ENCODE data around the gene SGCA. TPM values are rescaled to one million over a fixed set of nuclear protein-coding genes. Genes with fewer than 3 reads are reported as not detected.

Gene SGCA
- total RNA-seq, 3 donors from 2014 or later: not detected

- ATAC-seq (no peak), DNase-seq (no peak)
- no peaks in the 10 kb centered on the region for H3K9me3 Mint-ChIP-seq
- H3K4me1 Mint-ChIP-seq (ENCODE audit: low read depth): peaks cover 59% of the 10 kb centered on the region
- peaks cover 70% of the 10 kb centered on the region for H3K36me3 Mint-ChIP-seq (ENCODE audit: insufficient read depth)
- peak overlapping the region; percentile 24 for H3K4me3 Mint-ChIP-seq
- H3K27me3 Mint-ChIP-seq (ENCODE audit: low read depth): no peaks in the 10 kb centered on the region
Measured at GRCh38 chr17:50141026-50141744, 24.6 kb upstream of the SGCA start.

- ATAC-seq (no peak), DNase-seq (no peak)
- Mint-ChIP-seq H3K36me3 (ENCODE audit: insufficient read depth) (peaks cover 65% of the 10 kb centered on the region), H3K4me3 (peak overlapping the region; percentile 24), H3K27me3 (ENCODE audit: low read depth) (no peaks in the 10 kb centered on the region), H3K9me3 (no peaks in the 10 kb centered on the region), H3K4me1 (ENCODE audit: low read depth) (peaks cover 64% of the 10 kb centered on the region)
Measured at GRCh38 chr17:50141745-50142110, 24.1 kb upstream of the SGCA start.

DNA sequence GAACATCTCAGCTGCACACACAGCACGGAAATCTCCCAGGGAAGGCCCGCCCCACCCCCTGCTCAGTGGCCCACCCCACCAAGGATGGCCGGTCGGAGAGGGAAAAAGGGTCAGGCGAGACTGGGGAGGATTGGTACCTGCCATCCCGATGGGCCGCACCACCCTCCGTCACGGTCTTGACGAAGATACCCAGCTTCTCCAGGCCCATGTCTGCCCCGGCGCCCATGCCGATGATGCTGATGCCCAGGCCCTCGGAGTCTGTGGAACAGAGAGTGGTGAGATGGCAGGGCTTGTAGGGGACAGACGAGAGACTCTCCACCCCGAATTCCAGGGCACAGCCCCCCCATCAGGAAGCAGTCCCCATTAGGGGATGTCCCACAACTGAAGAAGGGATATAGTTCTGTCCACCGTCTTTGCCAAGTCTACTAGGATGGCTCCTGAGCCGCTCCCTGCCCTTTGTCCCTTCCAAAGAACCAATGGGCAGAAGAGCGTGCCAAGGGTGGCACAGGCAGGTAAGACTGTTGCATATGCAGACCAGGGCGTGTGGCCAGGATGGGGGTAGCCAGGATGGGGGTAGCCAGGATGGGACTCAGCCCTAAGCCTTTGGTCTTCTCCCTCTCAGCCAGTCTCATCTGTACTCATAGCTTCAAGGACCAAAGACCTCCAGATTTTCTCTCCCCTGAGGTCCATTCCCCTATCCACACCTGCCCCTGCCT, 22.2 kb upstream of the SGCA start:
- no peak for DNase-seq
- Mint-ChIP-seq H3K4me1 (ENCODE audit: low read depth) (peaks cover 79% of the 10 kb centered on the region), H3K4me3 (no peak overlapping the region), H3K36me3 (ENCODE audit: insufficient read depth) (peaks cover 53% of the 10 kb centered on the region), H3K27me3 (ENCODE audit: low read depth) (no peaks in the 10 kb centered on the region), H3K9me3 (no peaks in the 10 kb centered on the region)
- ATAC-seq: no peak

DNA sequence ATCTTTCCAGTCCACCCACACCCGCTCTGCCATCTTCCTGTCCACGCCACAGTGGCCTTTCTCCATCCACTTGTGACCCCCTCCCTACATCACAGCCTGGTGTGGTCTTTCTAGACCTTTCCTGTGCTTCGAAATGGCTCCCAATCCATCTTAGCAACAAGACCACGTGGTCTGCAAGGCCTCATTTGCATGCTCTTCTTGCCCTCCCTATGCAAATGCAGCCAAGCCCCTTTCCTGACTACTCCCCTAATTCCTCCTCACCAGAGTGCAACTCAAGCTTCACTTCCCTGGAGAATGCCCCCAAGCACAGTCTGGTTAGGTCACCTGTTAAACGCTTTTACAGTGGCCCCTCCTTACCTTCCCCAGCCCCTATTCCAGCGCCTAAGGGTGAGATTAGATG, 21.4 kb upstream of the SGCA start:
- no peak for ATAC-seq
- no peak for DNase-seq
- no peak overlapping the region for H3K4me3 Mint-ChIP-seq
- peaks cover 80% of the 10 kb centered on the region for H3K4me1 Mint-ChIP-seq (ENCODE audit: low read depth)
- no peaks in the 10 kb centered on the region for H3K9me3 Mint-ChIP-seq
- peaks cover 50% of the 10 kb centered on the region for H3K36me3 Mint-ChIP-seq (ENCODE audit: insufficient read depth)
- H3K27me3 Mint-ChIP-seq (ENCODE audit: low read depth): no peaks in the 10 kb centered on the region

- ATAC-seq (no peak), DNase-seq (no peak)
- H3K36me3 Mint-ChIP-seq (ENCODE audit: insufficient read depth): peaks cover 43% of the 10 kb centered on the region
- H3K9me3 Mint-ChIP-seq: no peaks in the 10 kb centered on the region
- peaks cover 74% of the 10 kb centered on the region for H3K4me1 Mint-ChIP-seq (ENCODE audit: low read depth)
- peak overlapping the region; percentile 62 for H3K4me3 Mint-ChIP-seq
- no peaks in the 10 kb centered on the region for H3K27me3 Mint-ChIP-seq (ENCODE audit: low read depth)
Measured at GRCh38 chr17:50144845-50145531, 20.8 kb upstream of the SGCA start.

- Mint-ChIP-seq H3K4me1 (ENCODE audit: low read depth) (peaks cover 67% of the 10 kb centered on the region), H3K36me3 (ENCODE audit: insufficient read depth) (peaks cover 38% of the 10 kb centered on the region), H3K27me3 (ENCODE audit: low read depth) (no peaks in the 10 kb centered on the region), H3K4me3 (peak overlapping the region; percentile 62), H3K9me3 (no peaks in the 10 kb centered on the region)
- DNase-seq (no peak), ATAC-seq (no peak)
Measured at GRCh38 chr17:50145532-50146229, 20.1 kb upstream of the SGCA start.

- DNase-seq: peak; percentile 25
- Mint-ChIP-seq H3K9me3 (no peaks in the 10 kb centered on the region), H3K4me3 (peak overlapping the region; percentile 91), H3K27me3 (ENCODE audit: low read depth) (no peaks in the 10 kb centered on the region), H3K4me1 (ENCODE audit: low read depth) (peaks cover 60% of the 10 kb centered on the region), H3K36me3 (ENCODE audit: insufficient read depth) (peaks cover 33% of the 10 kb centered on the region)
- no peak for ATAC-seq
Measured at GRCh38 chr17:50146230-50146926, 19.4 kb upstream of the SGCA start.

GRCh38 chr17:50146927-50147665, 18.7 kb upstream of the SGCA start:
- Mint-ChIP-seq H3K9me3 (no peaks in the 10 kb centered on the region), H3K27me3 (ENCODE audit: low read depth) (no peaks in the 10 kb centered on the region), H3K36me3 (ENCODE audit: insufficient read depth) (peaks cover 26% of the 10 kb centered on the region), H3K4me1 (ENCODE audit: low read depth) (peaks cover 57% of the 10 kb centered on the region), H3K4me3 (peak overlapping the region; percentile 91)
- DNase-seq: no peak
- ATAC-seq: no peak

DNA sequence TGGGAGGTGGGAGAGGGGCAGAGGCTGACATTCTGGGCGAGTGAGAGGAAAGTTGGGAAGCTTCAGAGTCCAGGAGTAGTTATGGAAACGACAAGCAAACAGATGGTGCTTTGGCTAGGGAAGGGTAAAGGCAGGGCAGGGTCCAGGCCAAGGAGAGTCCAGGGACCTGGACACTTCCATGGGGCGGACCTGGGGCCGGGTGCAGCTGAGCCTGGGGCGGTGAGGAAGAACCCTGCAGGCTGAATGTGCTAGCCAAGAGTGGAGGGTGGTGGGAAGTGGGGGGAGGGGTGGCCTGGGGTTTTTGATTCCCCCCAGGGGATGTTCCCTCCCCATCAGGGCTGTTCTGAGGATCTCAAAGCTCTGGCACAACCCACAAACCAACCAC, 18.0 kb upstream of the SGCA start:
- no peak for ATAC-seq
- peak overlapping the region; percentile 91 for H3K4me3 Mint-ChIP-seq
- no peaks in the 10 kb centered on the region for H3K27me3 Mint-ChIP-seq (ENCODE audit: low read depth)
- DNase-seq: no peak
- H3K4me1 Mint-ChIP-seq (ENCODE audit: low read depth): peaks cover 53% of the 10 kb centered on the region
- H3K9me3 Mint-ChIP-seq: no peaks in the 10 kb centered on the region
- H3K36me3 Mint-ChIP-seq (ENCODE audit: insufficient read depth): peaks cover 21% of the 10 kb centered on the region

- DNase-seq (peak; percentile 90), ATAC-seq (peak; percentile 20 to 32)
- H3K9me3 Mint-ChIP-seq: no peaks in the 10 kb centered on the region
Measured at GRCh38 chr17:50148226-50149090, 17.3 kb upstream of the SGCA start.

GRCh38 chr17:50149091-50149416, 16.8 kb upstream of the SGCA start:
- no peaks in the 10 kb centered on the region for H3K9me3 Mint-ChIP-seq
- H3K4me3 Mint-ChIP-seq: peak overlapping the region; percentile 91
- peaks cover 12% of the 10 kb centered on the region for H3K36me3 Mint-ChIP-seq (ENCODE audit: insufficient read depth)
- peaks cover 43% of the 10 kb centered on the region for H3K4me1 Mint-ChIP-seq (ENCODE audit: low read depth)
- no peaks in the 10 kb centered on the region for H3K27me3 Mint-ChIP-seq (ENCODE audit: low read depth)
- no peak for DNase-seq
- no peak for ATAC-seq

More at GRCh38 chr17:50148226-50149090, 17.3 kb upstream of the SGCA start:
- Mint-ChIP-seq H3K27me3 (ENCODE audit: low read depth) (no peaks in the 10 kb centered on the region), H3K4me3 (peak overlapping the region; percentile 91), H3K36me3 (ENCODE audit: insufficient read depth) (peaks cover 18% of the 10 kb centered on the region), H3K4me1 (ENCODE audit: low read depth) (peaks cover 48% of the 10 kb centered on the region)

DNA sequence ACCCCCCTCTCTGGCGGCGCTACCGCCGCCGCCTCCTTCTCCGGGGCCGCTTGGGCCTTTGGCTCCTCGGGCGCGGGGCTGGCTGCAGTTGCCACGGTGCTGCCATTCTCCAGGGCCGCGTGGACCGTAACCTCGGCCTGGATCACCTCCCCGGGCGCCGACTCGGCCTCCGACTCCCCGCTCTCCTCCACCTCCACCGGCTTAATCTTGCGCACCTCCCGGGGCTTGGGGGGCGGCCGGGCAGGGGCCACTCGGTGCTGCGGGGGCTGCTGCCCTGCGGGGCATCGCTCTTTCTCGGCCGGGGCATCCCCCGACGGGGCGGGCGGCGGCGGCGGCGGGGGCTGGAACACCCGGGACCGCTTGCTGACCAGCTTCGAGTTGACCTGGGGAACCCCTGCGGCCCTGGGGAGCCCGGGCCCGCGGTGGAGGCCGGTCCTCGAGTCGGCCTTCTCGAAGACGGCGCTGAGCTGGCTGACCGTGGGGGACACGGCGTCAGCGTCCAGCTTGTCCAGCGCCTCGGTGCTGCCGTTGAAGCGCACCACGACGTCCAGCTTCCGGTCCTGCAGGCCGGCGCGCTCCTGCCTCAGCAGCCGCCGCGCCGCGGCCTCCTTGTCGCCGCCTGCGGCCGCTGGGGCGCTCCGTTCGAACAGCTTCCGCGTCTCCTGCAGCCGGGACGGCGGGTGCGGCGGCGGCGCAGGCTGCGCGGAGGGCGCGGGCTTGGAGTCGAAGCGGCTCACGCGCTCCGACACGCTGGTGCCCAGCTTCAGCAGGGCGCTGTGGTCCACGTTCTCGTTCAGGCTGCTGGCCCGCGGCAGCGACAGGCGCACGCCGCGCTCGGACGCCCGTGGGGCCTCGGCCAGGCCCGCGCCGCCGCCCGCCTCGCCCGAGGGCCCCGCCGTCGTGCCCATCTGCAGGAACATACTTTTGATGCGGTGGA, 16.1 kb upstream of the SGCA start:
- Mint-ChIP-seq H3K4me1 (ENCODE audit: low read depth) (peaks cover 39% of the 10 kb centered on the region), H3K9me3 (no peaks in the 10 kb centered on the region), H3K4me3 (peak overlapping the region; percentile 91), H3K36me3 (ENCODE audit: insufficient read depth) (peaks cover 5% of the 10 kb centered on the region), H3K27me3 (ENCODE audit: low read depth) (no peaks in the 10 kb centered on the region)
- peak; percentile 13 to 22 for ATAC-seq
- DNase-seq: peak; percentile 58
